Heart left ventricle (tissue), 16 donors: ENCODE results near the gene ZNF618. TPM values are rescaled to one million over a fixed set of nuclear protein-coding genes. Genes with fewer than 3 reads are reported as not detected.
A peak's percentile ranks its signal among the peaks of the same experiment; 100 is the strongest.

Experiments used
- ATAC-seq, 4 donors: fragments of 200-7000 bp; cut with Tn5 transposase; one replicate each; pipeline ENCODE4 v1.9.1; 2020 to 2022; ENCODE audit warnings: moderate library complexity in 4 of 4, mild to moderate bottlenecking in 3 of 4, moderate number of reproducible peaks in 1 of 4
- DNase-seq, 5 donors: peaks; one replicate each; pipeline ENCODE4 v3.0.0-alpha.2; 2020
- H3K27ac ChIP-seq, 12 donors: fragments of 200-600 bp; sonication (generic) in 4 of 12; one replicate each; pipeline versions ENCODE4 v1.5.0 to v1.8.0; 2016 to 2022; ENCODE audit warnings: mild to moderate bottlenecking in 2 of 12
- H3K27me3 ChIP-seq, 9 donors: fragments of 200-600 bp; sonication (generic) in 2 of 9; one replicate each; pipeline versions ENCODE4 v1.5.1 to v1.8.0; 2016 to 2022; ENCODE audit warnings: mild to moderate bottlenecking in 3 of 9
- H3K36me3 ChIP-seq, 9 donors: fragments of 200-600 bp; sonication (generic) in 2 of 9; one replicate each; pipeline versions ENCODE4 v1.5.0 to v1.8.0; 2018 to 2022; ENCODE audit warnings: mild to moderate bottlenecking in 2 of 9
- H3K4me1 ChIP-seq, 12 donors: fragments of 200-600 bp; sonication (generic) in 4 of 12; one replicate each; pipeline versions ENCODE4 v1.5.0 to v1.8.0; 2016 to 2022; ENCODE audit warnings: mild to moderate bottlenecking in 3 of 12
- H3K4me3 ChIP-seq, 12 donors: fragments of 200-600 bp; sonication (generic) in 4 of 12; one replicate each; pipeline versions ENCODE4 v1.5.0 to v1.8.0; 2017 to 2022; ENCODE audit warnings: mild to moderate bottlenecking in 9 of 12, moderate library complexity in 4 of 12
- H3K9me3 ChIP-seq, 12 donors: fragments of 200-600 bp; sonication (generic) in 4 of 12; one replicate each; pipeline versions ENCODE4 v1.5.0 to v1.8.0; 2016 to 2022; ENCODE audit warnings: mild to moderate bottlenecking in 1 of 12
- POLR2A ChIP-seq, 2 donors: fragments of 450-650 bp; IDR thresholded peaks; one replicate each; pipeline ENCODE4 v1.6.1; 2017; ENCODE audit warnings: antibody characterized with exemption in 2 of 2, mild to moderate bottlenecking in 2 of 2, moderate library complexity in 2 of 2
- WGBS, 4 donors: extraction: QIAGEN DNeasy Blood & Tissue Kit in 2 of 4; methylation state at CpG; one replicate each; pipeline versions ENCODE4 v1.1.5 to v1.1.7; 2013 to 2018; 5-methylcytosine and 5-hydroxymethylcytosine counted together
- intact Hi-C, 10 donors: fragments of 100-400 bp; cut with DNase I; formaldehyde crosslinking; loops; one replicate each; pipeline versions ENCODE4 v1.11.1 to v1.14.2; 2022
- polyA plus RNA-seq, 2 donors: library from polyadenylated mRNA; stranded (reverse); fragments of 200-250 nt; gene quantifications; one replicate each; pipeline ENCODE4 v1.2.3, GENCODE V29; 2013
- total RNA-seq, 9 donors: library from RNA; depleted of rRNA in 2 of 9; stranded (reverse); fragments of >200 nt in 2 of 9; fragmentation: NEBNext Ultra II Directional in 3 of 9; extraction: Animal tissue kit (Norgen Biotek cat#: 25700) in 3 of 9; gene quantifications; one replicate each; pipeline versions ENCODE4 v1.1.0 to v1.2.4, GENCODE V29; 2016 to 2023
- TF ChIP-seq, protein P1 (sequence below), 12 donors: fragments of 200-600 bp; sonication (generic) in 4 of 12; IDR thresholded peaks; one replicate each; pipeline versions ENCODE4 v1.5.0 to v1.8.0; 2018 to 2022; ENCODE audit warnings: antibody characterized with exemption in 12 of 12, mild to moderate bottlenecking in 5 of 12
- donor health status: ischemic (EF 13 %, LVEDD 7.1; RV severe dilation, severe dysfunction).
- donor health status: healthy with polysubstance abuse.
- donor health status: DM: no; HTN: yes; CAD: no.
- donor health status: DM: no; HTN: no; CAD: no.
- donor health status: ischemic (EF 25% LVEDD 6.9; RV normal size, moderate dysfunction).
- donor health status: ischemic (EF 25% LVEDD 5.7; RV mildly dilated, moderate dysfunction).
- donor health status: healthy.
- donor health status: DM: yes; HTN: yes; CAD: no.
- donor health status: ischemic (EF 35%, LVEDD 5.7; RV mildly dilated, moderate dysfunction).
- donor health status: nonischemic (EF 11% LVEDD 7.7; RV severe dilation, severe dysfunction).
- donor health status: DM: yes; HTN: yes; CAD: no.
- donor health status: PGD.
- donor health status: ischemic (EF 29% LVEDD 5.4; RV normal size, mild dysfunction).
- donor health status: nonischemic (EF 23%, LVEDD 6.1; RV moderate dilation, normal function).

Gene ZNF618
- total and polyA plus RNA-seq, 11 donors = 0.81 to 4.2 (median 1.7) TPM

- Histone ChIP-seq H3K27ac (peak overlapping the region in 7 of 12 donors; percentile 2 to 59 (median 43)), H3K36me3 (peaks cover 0 to 7% (median 0%) of the 10 kb centered on the region in 9 donors), H3K27me3 (no peaks in the 10 kb centered on the region), H3K9me3 (peaks cover 0 to 10% (median 7%) of the 10 kb centered on the region in 12 donors), H3K4me1 (peaks cover 0 to 38% (median 7%) of the 10 kb centered on the region in 12 donors), H3K4me3 (peak overlapping the region in 10 of 12 donors; percentile 17 to 51 (median 38))
- TF ChIP-seq, protein P1, sequence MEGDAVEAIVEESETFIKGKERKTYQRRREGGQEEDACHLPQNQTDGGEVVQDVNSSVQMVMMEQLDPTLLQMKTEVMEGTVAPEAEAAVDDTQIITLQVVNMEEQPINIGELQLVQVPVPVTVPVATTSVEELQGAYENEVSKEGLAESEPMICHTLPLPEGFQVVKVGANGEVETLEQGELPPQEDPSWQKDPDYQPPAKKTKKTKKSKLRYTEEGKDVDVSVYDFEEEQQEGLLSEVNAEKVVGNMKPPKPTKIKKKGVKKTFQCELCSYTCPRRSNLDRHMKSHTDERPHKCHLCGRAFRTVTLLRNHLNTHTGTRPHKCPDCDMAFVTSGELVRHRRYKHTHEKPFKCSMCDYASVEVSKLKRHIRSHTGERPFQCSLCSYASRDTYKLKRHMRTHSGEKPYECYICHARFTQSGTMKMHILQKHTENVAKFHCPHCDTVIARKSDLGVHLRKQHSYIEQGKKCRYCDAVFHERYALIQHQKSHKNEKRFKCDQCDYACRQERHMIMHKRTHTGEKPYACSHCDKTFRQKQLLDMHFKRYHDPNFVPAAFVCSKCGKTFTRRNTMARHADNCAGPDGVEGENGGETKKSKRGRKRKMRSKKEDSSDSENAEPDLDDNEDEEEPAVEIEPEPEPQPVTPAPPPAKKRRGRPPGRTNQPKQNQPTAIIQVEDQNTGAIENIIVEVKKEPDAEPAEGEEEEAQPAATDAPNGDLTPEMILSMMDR (IDR thresholded peaks at IDR 0.05) = no peak
- TF ChIP-seq POLR2A (IDR thresholded peaks at IDR 0.05) = no peak
- DNase-seq (no peak), ATAC-seq (peak in 3 of 4 donors; percentile 51 to 68 (median 62))
- 0 to 10% (median 2%) methylated on average over 1 of the region's 1 CpG for WGBS, 4 donors
- intact Hi-C loops = loop anchor here in 2 of 10 donors (5.0 to 10.0 kb wide), 2 partner anchors 51 to 79 kb away; no protein-coding TSS in a partner anchor
Observed at GRCh38 chr9:113886026-113886369, 9.9 kb downstream of the ZNF618 start.

DNA sequence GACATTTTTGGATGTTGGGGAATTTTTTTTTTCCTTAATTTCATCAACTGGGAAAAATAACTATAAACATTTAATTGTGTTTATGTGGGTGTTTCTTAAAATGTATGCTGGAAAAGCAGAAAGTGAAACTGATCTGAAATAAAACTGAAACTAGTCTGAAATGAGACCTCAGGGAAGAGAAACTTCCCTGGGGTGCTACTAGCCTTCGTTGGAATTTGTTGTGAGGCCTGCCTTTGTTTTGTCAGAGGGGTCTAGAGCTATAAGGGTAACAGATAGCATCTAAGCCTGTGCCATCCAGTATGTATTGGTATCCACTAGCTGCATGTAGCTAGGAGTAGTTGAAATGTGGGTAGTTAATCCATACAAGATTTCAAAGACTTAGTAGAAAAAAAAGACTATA, 10.4 kb downstream of the ZNF618 start:
- intact Hi-C loops = loop anchor here in 2 of 10 donors (5.0 to 10.0 kb wide), 2 partner anchors 51 to 78 kb away; no protein-coding TSS in a partner anchor
- Histone ChIP-seq H3K4me3 (peak overlapping the region in 10 of 12 donors; percentile 17 to 51 (median 38)), H3K36me3 (peaks cover 0 to 10% (median 0%) of the 10 kb centered on the region in 9 donors), H3K27me3 (no peaks in the 10 kb centered on the region), H3K27ac (peak overlapping the region in 7 of 12 donors; percentile 30 to 59 (median 43)), H3K9me3 (peaks cover 0 to 15% (median 7%) of the 10 kb centered on the region in 12 donors), H3K4me1 (peaks cover 0 to 38% (median 7%) of the 10 kb centered on the region in 12 donors)
- WGBS, 4 donors = 2 to 7% (median 4%) methylated on average over 1 of the region's 1 CpG
- no peak for TF ChIP-seq POLR2A (IDR thresholded peaks at IDR 0.05)
- TF ChIP-seq, protein P1 (IDR thresholded peaks at IDR 0.05) = no peak
- DNase-seq = no peak
- ATAC-seq = peak in 2 of 4 donors; percentile 26 to 37

- peak in 2 of 4 donors; percentile 44 to 46 for ATAC-seq
- DNase-seq = no peak
- peaks cover 0 to 15% (median 7%) of the 10 kb centered on the region in 12 donors for H3K9me3 ChIP-seq
- H3K27ac ChIP-seq = peak overlapping the region in 1 of 12 donors; percentile 59
- intact Hi-C loops = loop anchor here in 2 of 10 donors (5.0 to 10.0 kb wide), 2 partner anchors 50 to 78 kb away; no protein-coding TSS in a partner anchor
- WGBS, 4 donors = 40 to 67% (median 46%) methylated on average over 2 of the region's 2 CpGs
- H3K4me1 ChIP-seq = peaks cover 0 to 38% (median 7%) of the 10 kb centered on the region in 12 donors
- TF ChIP-seq, protein P1 (IDR thresholded peaks at IDR 0.05) = no peak
- TF ChIP-seq POLR2A (IDR thresholded peaks at IDR 0.05) = no peak
- peaks cover 0 to 10% (median 0%) of the 10 kb centered on the region in 9 donors for H3K36me3 ChIP-seq
- no peaks in the 10 kb centered on the region for H3K27me3 ChIP-seq
- peak overlapping the region in 4 of 12 donors; percentile 37 to 51 (median 44) for H3K4me3 ChIP-seq
Observed at GRCh38 chr9:113886933-113887332, 10.8 kb downstream of the ZNF618 start.

DNA sequence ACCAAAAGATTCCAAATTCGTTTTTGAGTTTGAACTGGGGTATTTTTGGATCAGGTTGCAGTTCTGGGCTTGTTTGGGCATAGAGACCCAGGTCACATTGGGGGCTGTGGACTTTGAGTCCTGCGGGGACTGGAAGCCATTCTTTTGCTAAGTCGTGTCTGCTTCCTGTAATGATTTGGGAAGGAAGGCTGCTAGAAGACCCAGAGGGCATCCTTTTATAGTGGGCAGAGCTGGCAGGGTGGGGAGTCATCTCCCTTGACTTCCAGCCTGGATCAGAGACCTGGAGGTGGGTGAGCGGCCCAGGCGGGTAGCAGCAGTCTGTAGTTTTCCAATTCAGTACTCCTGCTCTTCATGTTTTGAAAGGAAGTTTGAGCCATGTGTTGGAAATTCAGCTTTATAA, 11.3 kb downstream of the ZNF618 start:
- no peak for DNase-seq
- H3K4me3 ChIP-seq = no peak overlapping the region
- intact Hi-C loops = loop anchor here in 2 of 10 donors (5.0 to 10.0 kb wide), 2 partner anchors 50 to 77 kb away; no protein-coding TSS in a partner anchor
- H3K4me1 ChIP-seq = peaks cover 0 to 38% (median 7%) of the 10 kb centered on the region in 12 donors
- no peak for ATAC-seq
- WGBS, 4 donors = 76 to 79% (median 77%) methylated on average over 5 of the region's 5 CpGs
- peak overlapping the region in 1 of 12 donors; percentile 19 for H3K27ac ChIP-seq
- TF ChIP-seq POLR2A (IDR thresholded peaks at IDR 0.05) = no peak
- TF ChIP-seq, protein P1 (IDR thresholded peaks at IDR 0.05) = no peak
- H3K27me3 ChIP-seq = no peaks in the 10 kb centered on the region
- H3K36me3 ChIP-seq = peaks cover 0 to 10% (median 0%) of the 10 kb centered on the region in 9 donors
- H3K9me3 ChIP-seq = peaks cover 0 to 15% (median 7%) of the 10 kb centered on the region in 12 donors
